K562 (cell line): ENCODE data around the gene ZNF584. TPM values are rescaled to one million over a fixed set of nuclear protein-coding genes. Genes with fewer than 3 reads are reported as not detected.

Experiments used
- ARID1B ChIP-seq: fragments of 450-650 bp; IDR thresholded peaks from 2 replicates; pipeline ENCODE4 v1.6.1; 2016; ENCODE audit warnings: antibody characterized with exemption, mild to moderate bottlenecking, inconsistent platforms
- CTCF ChIP-seq, 3 experiments: IDR thresholded peaks in 2 of 3; conservative IDR thresholded peaks in 1 of 3; 2 replicates each; pipeline ENCODE4 v1.5.1; 2011 to 2012; ENCODE audit warnings: low read length in 3 of 3, mild to moderate bottlenecking in 3 of 3, control low read depth in 2 of 3, improper control_type of control experiment in 1 of 3, inconsistent platforms in 1 of 3, low read depth in 1 of 3, mixed read lengths in 1 of 3, moderate library complexity in 1 of 3; ENCODE audit not compliant: insufficient read depth in 2 of 3
- GTF2A2 ChIP-seq: IDR thresholded peaks from 2 replicates; pipeline ENCODE4 v1.6.1; 2016; ENCODE audit warnings: mild to moderate bottlenecking, missing genetic modification characterization, missing compliant biosample characterization
- NCOA6 ChIP-seq: fragments of 450-650 bp; IDR thresholded peaks from 2 replicates; pipeline ENCODE4 v1.6.1; 2017; ENCODE audit warnings: mild to moderate bottlenecking
- NFIC ChIP-seq: fragments of 450-650 bp; IDR thresholded peaks from 2 replicates; pipeline ENCODE4 v1.6.1; 2017; ENCODE audit warnings: mild to moderate bottlenecking, inconsistent platforms
- RB1 ChIP-seq: fragments of 450-650 bp; IDR thresholded peaks from 2 replicates; pipeline ENCODE4 v1.6.1; 2017; ENCODE audit warnings: low read depth, mild to moderate bottlenecking
- THRB ChIP-seq: fragments of 450-650 bp; formaldehyde crosslinking; conservative IDR thresholded peaks from 2 replicates; pipeline ENCODE4 v1.4.0; 2022; ENCODE audit warnings: mild to moderate bottlenecking, missing genetic modification characterization
- ZBTB40 ChIP-seq, 2 experiments: fragments of 450-650 bp in 1 of 2; sonication (generic) in 1 of 2; formaldehyde crosslinking in 1 of 2; IDR thresholded peaks; 2 replicates each; pipeline versions ENCODE4 v1.7.1 to v1.9.0; 2016 to 2022; ENCODE audit warnings: inconsistent platforms in 1 of 2, mild to moderate bottlenecking in 1 of 2, missing genetic modification reagents in 1 of 2
- ZKSCAN1 ChIP-seq: fragments of 150-350 bp; IDR thresholded peaks from 2 replicates; pipeline ENCODE4 v1.6.1; 2016; ENCODE audit warnings: low read depth, low read length
- ZNF146 ChIP-seq: IDR thresholded peaks from one replicate; pipeline ENCODE4 v1.6.1; 2018; ENCODE audit warnings: missing compliant biosample characterization; ENCODE audit not compliant: unreplicated experiment
- ZNF232 ChIP-seq: sonication (generic); formaldehyde crosslinking; IDR thresholded peaks from 2 replicates; pipeline ENCODE4 v1.8.0; 2022; ENCODE audit warnings: mild to moderate bottlenecking, missing genetic modification reagents
- ZNF512 ChIP-seq: IDR thresholded peaks from 2 replicates; pipeline ENCODE4 v1.6.1; 2016; ENCODE audit warnings: missing genetic modification characterization, missing compliant biosample characterization
- polyA plus RNA-seq, 8 experiments: library from polyadenylated mRNA; depleted of rRNA in 4 of 8; stranded (reverse) in 5 of 8; unstranded in 3 of 8; fragments of >200 nt; fragmentation: Nextera tagmentation in 2 of 8; fragmentation: Illumina TruSeq in 1 of 8; extraction: Ambion mirVana in 2 of 8; extraction: Trizol in 1 of 8; gene quantifications; 2 replicates each; pipeline versions ENCODE4 v1.2.1 to v1.2.3, GENCODE V29; 2011 to 2014; ENCODE audit warnings: inconsistent platforms in 1 of 8, missing spikeins in 1 of 8
- total RNA-seq, 7 experiments: library from RNA; depleted of rRNA in 6 of 7; stranded (reverse); fragments of >200 nt in 6 of 7; fragmentation: Illumina TruSeq in 2 of 7; extraction: Trizol in 2 of 7; gene quantifications; 2 replicates each; pipeline versions ENCODE4 v1.2.1 to v1.2.3, GENCODE V29; 2011 to 2021; ENCODE audit warnings: low replicate concordance in 1 of 7

The ZNF584 gene
- total and polyA plus RNA-seq, 9 of the 15 experiments (the other 6 are each of a cell fraction or from before 2014, with no cell fraction given) = 5.8 to 43.4 (median 24.6) TPM

- TF ChIP-seq ZBTB40 (IDR thresholded peaks at IDR 0.05) (peak; percentile 61), ZBTB40 (CRISPR knock-in tag; IDR thresholded peaks at IDR 0.05) (no peak), ZNF232 (no peak), RB1 (peak; percentile 77; the same call in 1 of the 2 replicates), NCOA6 (no peak), ZKSCAN1 (peak; percentile 38; the same call in 1 of the 2 replicates), ARID1B (no peak), GTF2A2 (no peak), ZNF146 (CRISPR knock-in tag) (no peak), THRB (CRISPR knock-in tag) (peak; percentile 62; the same call in 1 of the 2 replicates), NFIC (peak; percentile 27; the same call in 1 of the 2 replicates), CTCF (IDR thresholded peaks at IDR 0.05 in 2 of 3, conservative IDR thresholded peaks at IDR 0.05 in 1 of 3; ENCODE audit: insufficient read depth in 2 of 3, low read depth in 1 of 3, low read length in 3 of 3) (peak in 2 of 3 experiments; percentile 6 to 7; a peak in 1 of 6 replicates), ZNF512 (tag) (no peak)
Observed at GRCh38 chr19:58400916-58401839, 7.3 kb upstream of the ZNF584 start (continued).
